KMS-11 (cell line): ENCODE data around the gene OR2V1.

Experiments
- H2AFZ ChIP-seq: fragments of 200-600 bp; sonication (generic); 2 replicates; pipeline ENCODE4 v1.6.1; 2016; ENCODE audit warnings: antibody characterized with exemption, mixed run types, low read depth
- H3K27ac ChIP-seq: fragments of 200-600 bp; sonication (generic); 2 replicates; pipeline ENCODE4 v1.6.1; 2016; ENCODE audit warnings: mild to moderate bottlenecking, mixed run types
- H3K27me3 ChIP-seq: fragments of 200-600 bp; sonication (generic); 2 replicates; pipeline ENCODE4 v1.6.1; 2017; ENCODE audit warnings: mild to moderate bottlenecking, low read depth, mixed run types, moderate library complexity; ENCODE audit not compliant: insufficient read depth
- H3K36me3 ChIP-seq: fragments of 200-600 bp; sonication (generic); 2 replicates; pipeline ENCODE4 v1.6.1; 2017; ENCODE audit warnings: mild to moderate bottlenecking, mixed run types; ENCODE audit not compliant: insufficient read depth
- H3K4me1 ChIP-seq: fragments of 200-600 bp; sonication (generic); 2 replicates; pipeline ENCODE4 v1.6.1; 2016; ENCODE audit warnings: mild to moderate bottlenecking, low read depth, mixed run types; ENCODE audit not compliant: poor library complexity, severe bottlenecking
- H3K4me2 ChIP-seq: fragments of 200-600 bp; sonication (generic); 2 replicates; pipeline ENCODE4 v1.7.0; 2016; ENCODE audit warnings: mild to moderate bottlenecking, mixed run types
- H3K4me3 ChIP-seq: fragments of 200-600 bp; sonication (generic); IDR thresholded peaks from 2 replicates; pipeline ENCODE4 v1.6.1; 2017; ENCODE audit warnings: low read depth, low read length, mixed read lengths; ENCODE audit not compliant: insufficient read depth
- H3K79me2 ChIP-seq: fragments of 200-600 bp; sonication (generic); 2 replicates; pipeline ENCODE4 v1.6.1; 2016; ENCODE audit warnings: low read depth, mixed run types; ENCODE audit not compliant: insufficient read depth
- H3K9ac ChIP-seq: fragments of 200-600 bp; sonication (generic); 2 replicates; pipeline ENCODE4 v1.6.1; 2016; ENCODE audit warnings: mild to moderate bottlenecking, mixed run types
- H4K20me1 ChIP-seq: fragments of 200-600 bp; sonication (generic); 2 replicates; pipeline ENCODE4 v1.6.1; 2016; ENCODE audit warnings: mild to moderate bottlenecking, mixed run types; ENCODE audit not compliant: insufficient read depth
- TF ChIP-seq, protein P1 (sequence below): fragments of 200-600 bp; sonication (generic); conservative IDR thresholded peaks from 2 replicates; pipeline ENCODE4 v1.6.1; 2017; ENCODE audit warnings: low read depth, mild to moderate bottlenecking, antibody characterized with exemption, low read length, moderate library complexity, mixed read lengths

Gene OR2V1

DNA sequence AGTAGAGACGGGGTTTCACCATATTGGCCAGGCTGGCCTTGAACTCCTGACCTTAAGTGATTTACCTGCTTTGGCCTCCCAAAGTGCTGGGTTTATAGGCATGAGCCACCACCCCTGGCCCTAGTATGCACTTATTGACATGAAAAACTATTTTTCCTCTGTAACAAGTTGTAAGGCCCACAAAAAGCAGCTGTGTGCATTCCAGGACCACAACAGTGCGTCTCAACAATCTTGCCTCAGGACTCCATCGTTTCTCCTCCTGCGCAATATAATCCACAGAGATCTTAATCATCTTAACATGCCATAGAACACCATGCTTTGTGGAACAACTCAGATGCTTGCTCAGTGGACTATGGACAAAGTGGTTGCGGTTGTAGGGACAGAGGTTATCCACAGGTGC, 10.2 kb downstream of the OR2V1 start:
- Histone ChIP-seq H3K4me1 (no peaks in the 10 kb centered on the region), H3K27me3 (no peaks in the 10 kb centered on the region), H3K9ac (no peak overlapping the region), H3K79me2 (no peaks in the 10 kb centered on the region), H4K20me1 (no peaks in the 10 kb centered on the region), H3K4me3 (no peak overlapping the region), H3K36me3 (no peaks in the 10 kb centered on the region), H3K27ac (no peak overlapping the region), H2AFZ (no peak overlapping the region), H3K4me2 (no peak overlapping the region)
- TF ChIP-seq, protein P1, sequence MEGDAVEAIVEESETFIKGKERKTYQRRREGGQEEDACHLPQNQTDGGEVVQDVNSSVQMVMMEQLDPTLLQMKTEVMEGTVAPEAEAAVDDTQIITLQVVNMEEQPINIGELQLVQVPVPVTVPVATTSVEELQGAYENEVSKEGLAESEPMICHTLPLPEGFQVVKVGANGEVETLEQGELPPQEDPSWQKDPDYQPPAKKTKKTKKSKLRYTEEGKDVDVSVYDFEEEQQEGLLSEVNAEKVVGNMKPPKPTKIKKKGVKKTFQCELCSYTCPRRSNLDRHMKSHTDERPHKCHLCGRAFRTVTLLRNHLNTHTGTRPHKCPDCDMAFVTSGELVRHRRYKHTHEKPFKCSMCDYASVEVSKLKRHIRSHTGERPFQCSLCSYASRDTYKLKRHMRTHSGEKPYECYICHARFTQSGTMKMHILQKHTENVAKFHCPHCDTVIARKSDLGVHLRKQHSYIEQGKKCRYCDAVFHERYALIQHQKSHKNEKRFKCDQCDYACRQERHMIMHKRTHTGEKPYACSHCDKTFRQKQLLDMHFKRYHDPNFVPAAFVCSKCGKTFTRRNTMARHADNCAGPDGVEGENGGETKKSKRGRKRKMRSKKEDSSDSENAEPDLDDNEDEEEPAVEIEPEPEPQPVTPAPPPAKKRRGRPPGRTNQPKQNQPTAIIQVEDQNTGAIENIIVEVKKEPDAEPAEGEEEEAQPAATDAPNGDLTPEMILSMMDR, result no peak

DNA sequence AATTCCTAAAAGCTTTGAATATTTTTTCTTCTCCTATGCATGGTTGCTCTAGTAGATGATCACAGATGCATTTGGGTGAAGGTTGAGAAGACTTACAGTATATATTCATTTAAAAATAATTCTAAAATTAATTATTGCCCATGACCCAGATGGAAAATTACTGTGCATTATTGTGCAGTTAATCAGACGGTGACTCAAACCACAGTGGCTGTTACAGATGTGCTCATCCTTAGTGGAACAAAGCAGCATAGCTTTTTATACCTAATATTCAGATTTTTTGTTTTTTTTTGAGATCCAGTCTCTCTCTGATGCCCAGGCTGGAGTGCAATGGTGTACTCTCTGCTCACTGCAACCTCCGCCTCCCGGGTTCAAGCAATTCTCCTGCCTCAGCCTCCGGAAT, 10.7 kb downstream of the OR2V1 start:
- Histone ChIP-seq H3K27me3 (no peaks in the 10 kb centered on the region), H4K20me1 (no peaks in the 10 kb centered on the region), H3K4me3 (no peak overlapping the region), H3K36me3 (no peaks in the 10 kb centered on the region), H3K79me2 (no peaks in the 10 kb centered on the region), H3K4me2 (no peak overlapping the region), H2AFZ (no peak overlapping the region), H3K4me1 (no peaks in the 10 kb centered on the region), H3K9ac (no peak overlapping the region), H3K27ac (no peak overlapping the region)
- TF ChIP-seq, protein P1, result no peak

DNA sequence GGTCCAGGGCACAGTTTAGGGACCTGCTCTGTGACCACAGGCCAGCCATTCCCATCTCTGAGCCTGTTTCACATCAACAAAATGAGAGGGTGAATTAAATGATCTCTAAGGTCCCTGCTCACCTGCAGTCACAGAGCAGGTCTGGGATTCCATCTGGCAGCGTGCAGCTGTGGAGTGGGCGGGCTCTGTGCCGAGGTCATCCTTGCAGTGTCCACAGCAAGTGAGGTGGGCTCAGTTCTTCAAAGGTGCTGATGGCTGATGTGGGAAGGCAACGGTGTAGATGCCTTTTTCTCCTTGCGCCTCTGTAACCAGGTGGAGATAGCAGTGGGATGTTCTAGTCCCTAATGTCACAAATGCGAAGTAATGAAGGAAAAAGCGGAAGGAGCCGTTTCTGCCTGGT, 11.9 kb downstream of the OR2V1 start:
- TF ChIP-seq, protein P1, result no peak
- Histone ChIP-seq H3K4me3 (no peak overlapping the region), H2AFZ (no peak overlapping the region), H3K9ac (no peak overlapping the region), H3K27ac (no peak overlapping the region), H3K79me2 (no peaks in the 10 kb centered on the region), H3K36me3 (no peaks in the 10 kb centered on the region), H3K4me2 (no peak overlapping the region), H3K4me1 (no peaks in the 10 kb centered on the region), H4K20me1 (no peaks in the 10 kb centered on the region), H3K27me3 (no peaks in the 10 kb centered on the region)

DNA sequence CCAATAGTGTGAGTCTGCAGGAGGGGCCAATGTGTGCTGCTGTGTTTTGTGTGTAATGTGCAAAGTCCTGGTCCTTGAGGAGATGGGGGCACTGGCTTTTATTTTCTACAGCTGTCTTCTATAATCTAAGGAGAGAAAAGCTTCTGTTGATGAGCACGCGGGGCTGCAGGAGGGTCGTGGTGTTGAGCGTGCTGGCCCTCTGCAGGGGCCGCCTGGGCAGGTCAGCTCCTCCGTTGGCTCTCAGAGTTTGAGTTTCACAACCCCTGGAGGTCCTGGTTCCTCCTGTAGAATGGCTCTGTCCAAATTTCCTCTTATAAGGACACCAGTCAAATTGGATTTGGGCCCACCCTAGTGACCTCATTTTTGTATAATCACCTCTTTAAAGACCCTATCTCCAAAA, 12.6 kb downstream of the OR2V1 start:
- H3K4me2 ChIP-seq, result no peak overlapping the region
- no peaks in the 10 kb centered on the region for H3K4me1 ChIP-seq
- H3K27ac ChIP-seq, result no peak overlapping the region
- no peaks in the 10 kb centered on the region for H3K79me2 ChIP-seq
- no peak overlapping the region for H3K4me3 ChIP-seq
- no peaks in the 10 kb centered on the region for H4K20me1 ChIP-seq
- H3K27me3 ChIP-seq, result no peaks in the 10 kb centered on the region
- H3K36me3 ChIP-seq, result no peaks in the 10 kb centered on the region
- H3K9ac ChIP-seq, result no peak overlapping the region
- TF ChIP-seq, protein P1, result no peak
- no peak overlapping the region for H2AFZ ChIP-seq
